Erythroblast (primary cell): ENCODE measurements around the gene VAC14.

Source experiments
- GATA1 ChIP-seq: IDR thresholded peaks from 2 replicates; pipeline ENCODE4 v1.6.1; 2011; ENCODE audit warnings: low read depth, mild to moderate bottlenecking, control low read depth, low read length, moderate library complexity
- POLR2A ChIP-seq: IDR thresholded peaks from 2 replicates; pipeline ENCODE4 v1.6.1; 2011; ENCODE audit warnings: mild to moderate bottlenecking, low read length

GRCh38 chr16:70754851-70755600, 45.9 kb downstream of the VAC14 start:
- TF ChIP-seq POLR2A (no peak), GATA1 (no peak)
